B cell (primary cell): ENCODE data around the gene PARD3. TPM values are rescaled to one million over a fixed set of nuclear protein-coding genes. Genes with fewer than 3 reads are reported as not detected.

Experiments
- ATAC-seq: fragments of 200-7000 bp; cut with Tn5 transposase; one replicate; pipeline ENCODE4 v1.10.0; 2021; ENCODE audit warnings: low read depth, mild to moderate bottlenecking, moderate number of reproducible peaks, moderate library complexity
- CTCF ChIA-PET: fragments of 350-600 bp; sonication (Branson Sonifier 250); formaldehyde crosslinking; loops from one replicate; lab custom pipeline; 2021; ENCODE audit warnings: antibody characterized with exemption, inconsistent platforms; lab: Charles Lee
- POLR2A ChIA-PET: fragments of 350-600 bp; sonication (Branson Sonifier 250); formaldehyde crosslinking; loops from one replicate; lab custom pipeline; 2021; ENCODE audit warnings: antibody characterized with exemption; lab: Charles Lee
- DNase-seq: peaks from one replicate; pipeline ENCODE4 v3.0.0; 2013
- H2AFZ ChIP-seq: 2 replicates; pipeline ENCODE4 v1.6.1; 2012; ENCODE audit warnings: mild to moderate bottlenecking, low read depth, low read length; ENCODE audit not compliant: insufficient read depth, poor library complexity, severe bottlenecking
- H3K27ac ChIP-seq, 2 donors: 1 replicate in 1 of 2; 2 replicates in 1 of 2; pipeline ENCODE4 v1.5.1; 2012 to 2013; ENCODE audit warnings: low read length in 2 of 2, mild to moderate bottlenecking in 2 of 2, moderate library complexity in 1 of 2
- H3K27me3 ChIP-seq, 4 experiments: fragments of 200-600 bp in 1 of 4; sonication (generic) in 1 of 4; replicated peaks in 1 of 4; 1 replicate in 2 of 4; 2 replicates in 2 of 4; pipeline versions ENCODE4 v1.6.1 to v1.7.0; 2013 to 2016; ENCODE audit warnings: low read length in 3 of 4, mild to moderate bottlenecking in 2 of 4, mixed read lengths in 1 of 4, moderate library complexity in 1 of 4; ENCODE audit not compliant: insufficient read depth in 4 of 4, control insufficient read depth in 3 of 4; ENCODE audit errors: control extremely low read depth in 1 of 4
- H3K36me3 ChIP-seq, 2 experiments: replicated peaks in 1 of 2; 1 replicate in 1 of 2; 2 replicates in 1 of 2; pipeline versions ENCODE4 v1.6.1 to v1.7.1; 2013; ENCODE audit warnings: low read length in 1 of 2; ENCODE audit not compliant: insufficient read depth in 2 of 2, control insufficient read depth in 1 of 2; ENCODE audit errors: control extremely low read depth in 1 of 2, extremely low read depth in 1 of 2
- H3K4me1 ChIP-seq, 2 donors: fragments of 200-600 bp in 1 of 2; sonication (generic) in 1 of 2; 1 replicate in 1 of 2; 2 replicates in 1 of 2; pipeline versions ENCODE4 v1.5.1 to v1.6.1; 2013 to 2017; ENCODE audit warnings: low read length in 2 of 2; ENCODE audit not compliant: control insufficient read depth in 2 of 2, insufficient read depth in 2 of 2
- H3K4me2 ChIP-seq: replicated peaks from 2 replicates; pipeline ENCODE3; 2012; ENCODE audit warnings: mild to moderate bottlenecking, low read depth, low read length; ENCODE audit not compliant: poor library complexity, severe bottlenecking
- H3K4me3 ChIP-seq, 5 experiments: fragments of 200-600 bp in 1 of 5; sonication (generic) in 1 of 5; 1 replicate in 3 of 5; 2 replicates in 2 of 5; pipeline versions ENCODE4 v1.5.1 to v1.7.0; 2011 to 2016; ENCODE audit warnings: low read length in 4 of 5, mild to moderate bottlenecking in 4 of 5, low read depth in 2 of 5, control low read depth in 1 of 5, moderate library complexity in 1 of 5; ENCODE audit not compliant: insufficient read depth in 1 of 5; ENCODE audit errors: control extremely low read depth in 1 of 5, extremely low read depth in 1 of 5
- H3K79me2 ChIP-seq: fragments of 200-600 bp; sonication (generic); one replicate; pipeline ENCODE4 v1.6.0; 2016; ENCODE audit warnings: low read length; ENCODE audit not compliant: control insufficient read depth, insufficient read depth
- H3K9ac ChIP-seq: fragments of 200-600 bp; sonication (generic); 2 replicates; pipeline ENCODE4 v1.6.1; 2017; ENCODE audit warnings: mild to moderate bottlenecking, low read length, moderate library complexity
- H3K9me3 ChIP-seq, 3 donors: one replicate each; pipeline versions ENCODE4 v1.6.1 to v1.7.1; 2013; ENCODE audit warnings: low read length in 2 of 3; ENCODE audit not compliant: control insufficient read depth in 2 of 3, insufficient read depth in 1 of 3; ENCODE audit errors: control extremely low read depth in 1 of 3
- H4K20me1 ChIP-seq: 2 replicates; pipeline ENCODE4 v1.6.0; 2012; ENCODE audit warnings: mild to moderate bottlenecking, low read length; ENCODE audit not compliant: insufficient read depth, control insufficient read depth, poor library complexity, severe bottlenecking
- H3K27ac Mint-ChIP-seq: one replicate; pipeline ENCODE4 v1.8.0; 2021; ENCODE audit warnings: mixed read lengths
- H3K27me3 Mint-ChIP-seq: one replicate; pipeline ENCODE4 v1.8.0; 2021; ENCODE audit warnings: mixed read lengths
- H3K4me1 Mint-ChIP-seq: one replicate; pipeline ENCODE4 v1.8.0; 2021; ENCODE audit warnings: mixed read lengths
- H3K4me3 Mint-ChIP-seq: one replicate; pipeline ENCODE4 v1.8.0; 2021; ENCODE audit warnings: mixed read lengths
- H3K9me3 Mint-ChIP-seq: one replicate; pipeline ENCODE4 v1.8.0; 2022; ENCODE audit warnings: mixed read lengths; ENCODE audit not compliant: insufficient read depth
- EZH2 ChIP-seq: IDR thresholded peaks from 2 replicates; pipeline ENCODE4 v1.6.1; 2012; ENCODE audit warnings: borderline replicate concordance, low read depth, mild to moderate bottlenecking, moderate library complexity, low read length; ENCODE audit not compliant: insufficient read depth, poor library complexity, severe bottlenecking
- WGBS: methylation state at CpG from one replicate; pipeline ENCODE4 v1.1.5; 2013; ENCODE audit warnings: missing lambda C conversion rate; ENCODE audit not compliant: insufficient coverage; 5-methylcytosine and 5-hydroxymethylcytosine counted together
- intact Hi-C: fragments of 100-400 bp; cut with micrococcal nuclease; formaldehyde crosslinking; loops from one replicate; pipeline ENCODE4 v1.10.0; 2022
- polyA plus RNA-seq: library from polyadenylated mRNA; depleted of rRNA; stranded (reverse); fragments of >200 nt; gene quantifications from 2 replicates; pipeline ENCODE4 v1.2.3, GENCODE V29; 2012
- total RNA-seq, 2 donors: library from RNA; stranded (reverse); fragments of 120-200 nt in 1 of 2; gene quantifications; 1 replicate in 1 of 2; 2 replicates in 1 of 2; pipeline versions ENCODE4 v1.2.3 to v1.2.4, GENCODE V29; 2013 to 2022
- TF ChIP-seq, protein P1 (sequence below): fragments of 200-600 bp; IDR thresholded peaks from one replicate; pipeline ENCODE4 v1.8.0; 2022; ENCODE audit warnings: antibody characterized with exemption, mild to moderate bottlenecking

Gene PARD3
- total and polyA plus RNA-seq, 2 donors (not counting 1 experiment from before 2014, with no cell fraction given) = not detected

- no peak overlapping the region for H3K4me3 ChIP-seq
- 100% methylated on average over 3 of the region's 6 CpGs for WGBS
- Mint-ChIP-seq H3K27ac (no peak overlapping the region), H3K4me3 (no peak overlapping the region), H3K27me3 (no peaks in the 10 kb centered on the region), H3K9me3 (no peaks in the 10 kb centered on the region), H3K4me1 (no peaks in the 10 kb centered on the region)
- H3K9ac ChIP-seq = no peak overlapping the region
- TF ChIP-seq EZH2 = no peak
- TF ChIP-seq, protein P1, sequence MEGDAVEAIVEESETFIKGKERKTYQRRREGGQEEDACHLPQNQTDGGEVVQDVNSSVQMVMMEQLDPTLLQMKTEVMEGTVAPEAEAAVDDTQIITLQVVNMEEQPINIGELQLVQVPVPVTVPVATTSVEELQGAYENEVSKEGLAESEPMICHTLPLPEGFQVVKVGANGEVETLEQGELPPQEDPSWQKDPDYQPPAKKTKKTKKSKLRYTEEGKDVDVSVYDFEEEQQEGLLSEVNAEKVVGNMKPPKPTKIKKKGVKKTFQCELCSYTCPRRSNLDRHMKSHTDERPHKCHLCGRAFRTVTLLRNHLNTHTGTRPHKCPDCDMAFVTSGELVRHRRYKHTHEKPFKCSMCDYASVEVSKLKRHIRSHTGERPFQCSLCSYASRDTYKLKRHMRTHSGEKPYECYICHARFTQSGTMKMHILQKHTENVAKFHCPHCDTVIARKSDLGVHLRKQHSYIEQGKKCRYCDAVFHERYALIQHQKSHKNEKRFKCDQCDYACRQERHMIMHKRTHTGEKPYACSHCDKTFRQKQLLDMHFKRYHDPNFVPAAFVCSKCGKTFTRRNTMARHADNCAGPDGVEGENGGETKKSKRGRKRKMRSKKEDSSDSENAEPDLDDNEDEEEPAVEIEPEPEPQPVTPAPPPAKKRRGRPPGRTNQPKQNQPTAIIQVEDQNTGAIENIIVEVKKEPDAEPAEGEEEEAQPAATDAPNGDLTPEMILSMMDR = no peak
- no peak overlapping the region for H3K4me2 ChIP-seq
- H4K20me1 ChIP-seq = no peaks in the 10 kb centered on the region
- H3K36me3 ChIP-seq = no peaks in the 10 kb centered on the region
- ATAC-seq (no peak), DNase-seq (no peak)
- no peaks in the 10 kb centered on the region for H3K4me1 ChIP-seq
- ChIA-PET POLR2A (no interaction called here), CTCF (no interaction called here)
- no peak overlapping the region for H2AFZ ChIP-seq
- H3K9me3 ChIP-seq = peaks cover 0 to 6% (median 0%) of the 10 kb centered on the region in 3 donors
- H3K27me3 ChIP-seq = no peaks in the 10 kb centered on the region
- no peak overlapping the region for H3K27ac ChIP-seq
- no peaks in the 10 kb centered on the region for H3K79me2 ChIP-seq
- intact Hi-C loops = no loop called here
Measured at GRCh38 chr10:34112171-34112782, 702.8 kb downstream of the PARD3 start.

DNA sequence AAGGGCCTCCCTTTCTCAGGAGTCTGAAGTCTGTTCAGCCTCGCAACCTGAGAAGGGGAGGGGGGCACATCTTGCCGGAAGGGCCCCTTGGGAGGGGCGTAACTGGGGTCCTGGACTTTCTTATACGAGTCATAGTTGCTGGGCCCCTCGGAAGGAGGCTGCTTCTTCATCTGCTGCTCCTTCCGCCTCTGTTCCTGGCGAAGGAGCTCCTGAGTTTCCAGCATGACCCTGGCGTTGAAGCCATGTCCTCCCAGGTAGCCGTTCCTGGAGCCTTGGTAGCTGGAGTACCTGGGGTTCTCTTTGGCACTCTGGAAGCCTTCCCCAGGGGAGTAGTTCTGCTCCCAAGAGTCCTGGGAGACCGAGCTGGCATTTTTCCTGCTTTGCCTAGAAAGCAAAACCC lies 703.9 kb downstream of the PARD3 start:
- Mint-ChIP-seq H3K27me3 (no peaks in the 10 kb centered on the region), H3K9me3 (peaks cover 4% of the 10 kb centered on the region), H3K4me1 (no peaks in the 10 kb centered on the region), H3K27ac (no peak overlapping the region), H3K4me3 (no peak overlapping the region)
- H3K36me3 ChIP-seq = no peaks in the 10 kb centered on the region
- DNase-seq = no peak
- no peaks in the 10 kb centered on the region for H3K79me2 ChIP-seq
- H3K27me3 ChIP-seq = no peaks in the 10 kb centered on the region
- intact Hi-C loops = no loop called here
- H3K9me3 ChIP-seq = peaks cover 0 to 6% (median 0%) of the 10 kb centered on the region in 3 donors
- no peak overlapping the region for H3K4me3 ChIP-seq
- no peak for TF ChIP-seq EZH2
- TF ChIP-seq, protein P1 = no peak
- no peak overlapping the region for H3K4me2 ChIP-seq
- 89% methylated on average over 9 of the region's 10 CpGs for WGBS
- CTCF ChIA-PET = no interaction called here
- no peaks in the 10 kb centered on the region for H3K4me1 ChIP-seq
- no peak overlapping the region for H3K27ac ChIP-seq
- no peak overlapping the region for H2AFZ ChIP-seq
- H3K9ac ChIP-seq = no peak overlapping the region
- ATAC-seq = no peak
- no peaks in the 10 kb centered on the region for H4K20me1 ChIP-seq
- POLR2A ChIA-PET = no interaction called here
